GM10266 (cell line): ENCODE data around the gene CYB561D1.

Source experiments
- DNase-seq: peaks from one replicate; pipeline ENCODE4 v3.0.0; 2012; ENCODE audit errors: extremely low spot score
- TF ChIP-seq, protein P1 (sequence below): IDR thresholded peaks from 2 replicates; pipeline ENCODE4 v1.5.1; 2012; ENCODE audit warnings: mild to moderate bottlenecking, low read depth; ENCODE audit not compliant: control insufficient read depth, insufficient read depth; ENCODE audit errors: missing control alignments

Gene CYB561D1

DNA sequence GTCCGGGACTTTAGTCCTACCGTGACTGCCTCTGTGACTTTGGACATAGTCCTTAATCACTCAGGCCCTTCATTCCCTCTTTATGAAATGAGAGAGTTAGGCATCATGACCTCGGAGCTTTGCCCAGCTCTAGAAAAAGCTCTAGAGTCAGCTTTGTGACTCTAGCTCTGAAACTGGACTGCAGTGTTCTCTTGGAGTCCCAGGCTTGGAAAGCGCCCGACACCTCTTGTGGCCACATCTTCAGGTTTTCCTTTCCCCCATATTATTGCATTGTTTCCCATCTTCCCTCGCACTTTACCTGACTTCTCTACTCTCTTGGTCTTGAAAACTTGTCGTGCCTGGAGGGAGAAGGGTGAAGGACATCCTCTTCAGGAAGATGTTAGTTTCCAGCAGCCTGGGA lies 28.1 kb downstream of the CYB561D1 start:
- TF ChIP-seq, protein P1, sequence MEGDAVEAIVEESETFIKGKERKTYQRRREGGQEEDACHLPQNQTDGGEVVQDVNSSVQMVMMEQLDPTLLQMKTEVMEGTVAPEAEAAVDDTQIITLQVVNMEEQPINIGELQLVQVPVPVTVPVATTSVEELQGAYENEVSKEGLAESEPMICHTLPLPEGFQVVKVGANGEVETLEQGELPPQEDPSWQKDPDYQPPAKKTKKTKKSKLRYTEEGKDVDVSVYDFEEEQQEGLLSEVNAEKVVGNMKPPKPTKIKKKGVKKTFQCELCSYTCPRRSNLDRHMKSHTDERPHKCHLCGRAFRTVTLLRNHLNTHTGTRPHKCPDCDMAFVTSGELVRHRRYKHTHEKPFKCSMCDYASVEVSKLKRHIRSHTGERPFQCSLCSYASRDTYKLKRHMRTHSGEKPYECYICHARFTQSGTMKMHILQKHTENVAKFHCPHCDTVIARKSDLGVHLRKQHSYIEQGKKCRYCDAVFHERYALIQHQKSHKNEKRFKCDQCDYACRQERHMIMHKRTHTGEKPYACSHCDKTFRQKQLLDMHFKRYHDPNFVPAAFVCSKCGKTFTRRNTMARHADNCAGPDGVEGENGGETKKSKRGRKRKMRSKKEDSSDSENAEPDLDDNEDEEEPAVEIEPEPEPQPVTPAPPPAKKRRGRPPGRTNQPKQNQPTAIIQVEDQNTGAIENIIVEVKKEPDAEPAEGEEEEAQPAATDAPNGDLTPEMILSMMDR, result no peak
- DNase-seq, result no peak

DNA sequence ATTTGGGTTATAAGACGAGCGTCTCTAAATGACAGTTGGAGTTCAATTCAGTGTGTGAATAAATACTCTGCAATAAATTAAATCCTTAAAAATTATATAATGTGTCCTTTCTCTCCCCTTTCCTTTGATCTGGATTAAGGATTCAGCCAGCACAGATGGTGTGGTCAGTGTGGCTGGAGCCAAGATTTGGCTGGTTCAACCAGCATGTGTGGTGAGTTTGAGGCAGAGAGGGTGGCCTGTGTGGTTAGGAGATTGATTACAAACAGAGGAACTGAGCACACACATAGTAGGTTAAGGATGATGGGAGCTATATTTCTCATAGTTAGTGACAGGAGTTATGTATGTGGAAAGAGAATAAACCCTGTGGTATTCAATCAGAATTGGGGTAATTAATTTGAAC lies 29.8 kb downstream of the CYB561D1 start:
- no peak for DNase-seq
- TF ChIP-seq, protein P1, result no peak

GRCh38 chr1:109527098-109527811 lies 33.4 kb downstream of the CYB561D1 start:
- TF ChIP-seq, protein P1, result no peak
- peak; percentile 74 for DNase-seq

GRCh38 chr1:109527846-109528695 lies 34.2 kb downstream of the CYB561D1 start:
- TF ChIP-seq, protein P1, result no peak
- no peak for DNase-seq

DNA sequence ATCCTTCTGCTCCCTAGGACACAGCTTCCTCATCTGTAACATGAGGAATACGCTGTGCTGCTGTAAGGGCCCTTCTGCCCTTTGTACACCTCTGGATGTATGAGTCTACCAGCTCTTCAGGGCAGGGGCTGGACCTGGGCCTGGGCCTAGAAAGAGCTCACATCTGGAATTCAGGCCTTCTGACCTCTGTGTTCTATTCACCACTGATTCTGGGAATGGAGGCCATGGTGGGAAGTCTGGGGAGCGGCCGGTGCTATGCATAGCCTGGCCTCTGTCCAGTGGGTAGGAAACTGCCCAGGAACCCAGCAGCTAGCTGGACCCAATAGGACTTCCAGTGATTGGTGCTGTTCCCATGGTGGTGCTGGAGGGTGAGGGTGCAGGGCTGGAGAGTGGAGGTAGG lies 34.8 kb downstream of the CYB561D1 start:
- DNase-seq, result no peak
- TF ChIP-seq, protein P1, result no peak

- TF ChIP-seq, protein P1, result no peak
- DNase-seq, result no peak
These were observed 36.1 kb downstream of the CYB561D1 start for GRCh38 chr1:109529881-109530456.
